Activated T-helper 1 cell treated with anti-CD3 and anti-CD28 coated beads, Interleukin-2, amount 50 U/mL, for 16 hours (primary cell): Measurements from ENCODE around the gene PLLP.
A peak's percentile ranks its signal among the peaks of the same experiment; 100 is the strongest.
"Not testable (repeated sequence)": the region's sequence is repeated elsewhere in the genome, so short reads cannot be mapped to it uniquely, and the experiment has no call there.

Source experiments
- DNase-seq, 2 donors: peaks; one replicate each; pipeline ENCODE4 v3.0.0-alpha.2; 2020; ENCODE audit warnings: low read depth in 1 of 2, low spot score in 1 of 2

Gene PLLP

GRCh38 chr16:57303021-57303909 lies 18.8 kb upstream of the PLLP start:
- no peak for DNase-seq

GRCh38 chr16:57301126-57301817 lies 16.8 kb upstream of the PLLP start:
- no peak for DNase-seq

GRCh38 chr16:57300387-57301125 lies 16.1 kb upstream of the PLLP start:
- DNase-seq: peak; percentile 99

- peak; percentile 59 to 69 for DNase-seq
Observed at GRCh38 chr16:57299719-57300386, 15.4 kb upstream of the PLLP start.

- peak in 1 of 2 donors; percentile 8 for DNase-seq
Observed at GRCh38 chr16:57299009-57299718, 14.7 kb upstream of the PLLP start.

- DNase-seq: peak in 1 of 2 donors; percentile 7
Observed at GRCh38 chr16:57297856-57298255, 13.4 kb upstream of the PLLP start.

- DNase-seq: no peak
Observed at GRCh38 chr16:57289391-57290257, 5.2 kb upstream of the PLLP start.

- DNase-seq: no peak
Observed at GRCh38 chr16:57285379-57285778, 907 bp upstream of the PLLP start.

GRCh38 chr16:57284952-57285363 lies 486 bp upstream of the PLLP start:
- DNase-seq: no peak

- DNase-seq: no peak
Observed at GRCh38 chr16:57283959-57284208, 588 bp downstream of the PLLP start.

GRCh38 chr16:57283214-57283958 lies 1.1 kb downstream of the PLLP start:
- DNase-seq: no peak

- no peak for DNase-seq
Observed at GRCh38 chr16:57282510-57283213, 1.8 kb downstream of the PLLP start.

- DNase-seq: no peak
Observed at GRCh38 chr16:57281791-57282190, 2.7 kb downstream of the PLLP start.

- no peak for DNase-seq
Observed at GRCh38 chr16:57279780-57280638, 4.5 kb downstream of the PLLP start.

GRCh38 chr16:57278494-57278893 lies 6.0 kb downstream of the PLLP start:
- DNase-seq: no peak

GRCh38 chr16:57277586-57277985 lies 6.9 kb downstream of the PLLP start:
- peak; percentile 13 to 39 for DNase-seq

- DNase-seq: no peak
Observed at GRCh38 chr16:57276596-57276995, 7.9 kb downstream of the PLLP start.

GRCh38 chr16:57275946-57276345 lies 8.5 kb downstream of the PLLP start:
- DNase-seq: not testable (repeated sequence)
